Upper lobe of left lung (tissue), 4 donors: ENCODE results near the gene SUPT7L.

Source experiments
- POLR2A ChIP-seq, 4 donors: fragments of 450-650 bp; IDR thresholded peaks; one replicate each; pipeline ENCODE4 v1.5.1; 2016 to 2017; ENCODE audit warnings: antibody characterized with exemption in 4 of 4, mild to moderate bottlenecking in 2 of 4
- TF ChIP-seq, protein P1 (sequence below), 6 experiments: fragments of 450-650 bp in 4 of 6; fragments of 200-600 bp in 2 of 6; sonication (generic) in 2 of 6; IDR thresholded peaks; one replicate each; pipeline ENCODE4 v1.5.1; 2016 to 2019; ENCODE audit warnings: antibody characterized with exemption in 6 of 6

GRCh38 chr2:27671235-27671634 lies 7.8 kb upstream of the SUPT7L start:
- TF ChIP-seq POLR2A (IDR thresholded peaks at IDR 0.05), result no peak
- TF ChIP-seq, protein P1, sequence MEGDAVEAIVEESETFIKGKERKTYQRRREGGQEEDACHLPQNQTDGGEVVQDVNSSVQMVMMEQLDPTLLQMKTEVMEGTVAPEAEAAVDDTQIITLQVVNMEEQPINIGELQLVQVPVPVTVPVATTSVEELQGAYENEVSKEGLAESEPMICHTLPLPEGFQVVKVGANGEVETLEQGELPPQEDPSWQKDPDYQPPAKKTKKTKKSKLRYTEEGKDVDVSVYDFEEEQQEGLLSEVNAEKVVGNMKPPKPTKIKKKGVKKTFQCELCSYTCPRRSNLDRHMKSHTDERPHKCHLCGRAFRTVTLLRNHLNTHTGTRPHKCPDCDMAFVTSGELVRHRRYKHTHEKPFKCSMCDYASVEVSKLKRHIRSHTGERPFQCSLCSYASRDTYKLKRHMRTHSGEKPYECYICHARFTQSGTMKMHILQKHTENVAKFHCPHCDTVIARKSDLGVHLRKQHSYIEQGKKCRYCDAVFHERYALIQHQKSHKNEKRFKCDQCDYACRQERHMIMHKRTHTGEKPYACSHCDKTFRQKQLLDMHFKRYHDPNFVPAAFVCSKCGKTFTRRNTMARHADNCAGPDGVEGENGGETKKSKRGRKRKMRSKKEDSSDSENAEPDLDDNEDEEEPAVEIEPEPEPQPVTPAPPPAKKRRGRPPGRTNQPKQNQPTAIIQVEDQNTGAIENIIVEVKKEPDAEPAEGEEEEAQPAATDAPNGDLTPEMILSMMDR (IDR thresholded peaks at IDR 0.05), result no peak
